ENCODE data around the gene PSMC3IP.
"Not testable (repeated sequence)": the region's sequence is repeated elsewhere in the genome, so short reads cannot be mapped to it uniquely, and the experiment has no call there.

Gene PSMC3IP

DNA sequence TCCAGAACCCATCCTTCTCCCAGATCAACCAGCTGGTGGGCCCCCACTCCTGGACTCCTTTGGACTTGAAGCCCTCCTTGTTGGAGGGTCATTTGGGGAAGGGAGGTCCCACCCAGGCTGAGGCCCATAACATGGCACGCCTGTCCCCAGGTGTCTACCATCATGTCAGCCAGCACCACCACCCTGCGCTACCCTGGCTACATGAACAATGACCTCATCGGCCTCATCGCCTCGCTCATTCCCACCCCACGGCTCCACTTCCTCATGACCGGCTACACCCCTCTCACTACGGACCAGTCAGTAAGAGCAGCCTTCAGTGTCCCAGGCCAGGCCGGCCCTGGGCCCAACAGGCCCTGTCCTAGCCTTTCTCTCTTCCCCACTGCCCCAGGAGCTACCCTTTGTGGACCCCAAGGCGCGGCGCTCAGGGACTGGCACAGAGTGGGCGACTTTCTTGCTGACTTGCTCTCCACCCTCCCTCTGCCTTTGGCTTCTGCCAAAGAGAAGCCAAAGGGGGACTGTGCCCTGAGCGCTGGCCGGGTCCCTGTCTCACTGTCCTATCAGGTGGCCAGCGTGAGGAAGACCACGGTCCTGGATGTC is 36.3 kb upstream of the PSMC3IP start:
- TF ChIP-seq, protein P1, sequence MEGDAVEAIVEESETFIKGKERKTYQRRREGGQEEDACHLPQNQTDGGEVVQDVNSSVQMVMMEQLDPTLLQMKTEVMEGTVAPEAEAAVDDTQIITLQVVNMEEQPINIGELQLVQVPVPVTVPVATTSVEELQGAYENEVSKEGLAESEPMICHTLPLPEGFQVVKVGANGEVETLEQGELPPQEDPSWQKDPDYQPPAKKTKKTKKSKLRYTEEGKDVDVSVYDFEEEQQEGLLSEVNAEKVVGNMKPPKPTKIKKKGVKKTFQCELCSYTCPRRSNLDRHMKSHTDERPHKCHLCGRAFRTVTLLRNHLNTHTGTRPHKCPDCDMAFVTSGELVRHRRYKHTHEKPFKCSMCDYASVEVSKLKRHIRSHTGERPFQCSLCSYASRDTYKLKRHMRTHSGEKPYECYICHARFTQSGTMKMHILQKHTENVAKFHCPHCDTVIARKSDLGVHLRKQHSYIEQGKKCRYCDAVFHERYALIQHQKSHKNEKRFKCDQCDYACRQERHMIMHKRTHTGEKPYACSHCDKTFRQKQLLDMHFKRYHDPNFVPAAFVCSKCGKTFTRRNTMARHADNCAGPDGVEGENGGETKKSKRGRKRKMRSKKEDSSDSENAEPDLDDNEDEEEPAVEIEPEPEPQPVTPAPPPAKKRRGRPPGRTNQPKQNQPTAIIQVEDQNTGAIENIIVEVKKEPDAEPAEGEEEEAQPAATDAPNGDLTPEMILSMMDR (IDR thresholded peaks at IDR 0.05; ENCODE audit: borderline replicate concordance, control extremely low read depth, extremely low read depth, insufficient read depth, missing control alignments) = no peak
- in situ Hi-C loops (cut with MboI; ENCODE audit: low sequenced_read_pairs, unreplicated experiment) = no loop called here
- no peak for DNase-seq (ENCODE audit: low spot score)

DNA sequence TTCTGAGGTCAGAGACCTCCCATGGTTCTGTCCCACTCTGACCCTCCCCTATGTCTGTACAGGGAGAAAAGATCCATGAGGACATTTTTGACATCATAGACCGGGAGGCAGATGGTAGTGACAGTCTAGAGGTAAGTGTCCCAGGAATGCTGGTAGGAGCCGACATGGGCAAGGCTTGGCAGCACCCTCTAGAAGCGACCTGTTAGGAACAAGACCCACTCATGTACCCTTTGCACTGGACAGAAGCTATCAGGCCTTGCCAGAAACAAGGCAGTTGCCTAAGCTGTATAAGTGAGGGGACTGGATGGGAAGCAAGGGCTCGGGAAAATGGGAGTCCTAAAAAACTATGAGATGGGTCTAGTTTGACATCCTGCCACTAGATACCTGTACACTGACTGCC is 34.5 kb upstream of the PSMC3IP start:
- in situ Hi-C loops (cut with MboI; ENCODE audit: low sequenced_read_pairs, unreplicated experiment) = no loop called here
- TF ChIP-seq, protein P1 (IDR thresholded peaks at IDR 0.05; ENCODE audit: borderline replicate concordance, control extremely low read depth, extremely low read depth, insufficient read depth, missing control alignments) = no peak
- no peak for DNase-seq (ENCODE audit: low spot score)

DNA sequence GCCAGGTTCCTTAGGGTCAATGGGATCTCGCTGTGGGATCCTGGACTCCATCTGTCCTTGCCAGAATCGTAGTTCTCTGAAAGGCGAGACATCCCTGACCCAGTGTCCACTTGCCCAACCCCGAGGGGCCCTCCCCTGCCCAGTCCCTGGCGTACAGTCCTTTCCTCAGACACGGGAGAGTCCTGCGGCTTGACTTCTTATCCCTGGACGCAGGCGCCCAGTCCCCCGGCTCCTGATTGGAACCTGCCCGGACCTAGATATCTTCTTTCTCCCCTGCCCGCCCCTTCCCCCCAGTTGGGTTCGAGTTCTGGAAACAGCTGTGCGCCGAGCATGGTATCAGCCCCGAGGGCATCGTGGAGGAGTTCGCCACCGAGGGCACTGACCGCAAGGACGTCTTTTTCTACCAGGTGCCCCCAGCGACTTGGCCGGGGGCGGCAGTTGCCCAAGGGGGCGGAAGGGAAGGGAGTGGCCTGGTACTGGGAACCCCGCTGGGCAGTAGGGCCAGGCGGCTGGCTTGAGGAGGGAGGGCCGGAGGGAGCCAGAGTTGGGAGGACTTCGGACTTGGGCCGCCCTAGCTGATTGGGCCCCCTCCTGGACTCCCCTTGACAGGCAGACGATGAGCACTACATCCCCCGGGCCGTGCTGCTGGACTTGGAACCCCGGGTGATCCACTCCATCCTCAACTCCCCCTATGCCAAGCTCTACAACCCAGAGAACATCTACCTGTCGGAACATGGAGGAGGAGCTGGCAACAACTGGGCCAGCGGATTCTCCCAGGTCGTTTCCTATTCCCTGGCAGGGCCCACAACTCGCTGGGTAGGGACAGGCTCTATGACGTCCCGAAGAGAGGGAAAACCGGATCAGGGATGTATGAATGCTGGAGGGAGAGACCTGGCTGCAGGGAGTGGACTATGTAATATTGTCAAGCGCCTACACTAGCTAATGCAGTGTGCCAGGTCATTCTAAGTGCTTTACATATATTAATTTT is 32.6 kb upstream of the PSMC3IP start:
- in situ Hi-C loops (cut with MboI; ENCODE audit: low sequenced_read_pairs, unreplicated experiment); DNase-seq (ENCODE audit: low spot score): not testable (repeated sequence)

DNA sequence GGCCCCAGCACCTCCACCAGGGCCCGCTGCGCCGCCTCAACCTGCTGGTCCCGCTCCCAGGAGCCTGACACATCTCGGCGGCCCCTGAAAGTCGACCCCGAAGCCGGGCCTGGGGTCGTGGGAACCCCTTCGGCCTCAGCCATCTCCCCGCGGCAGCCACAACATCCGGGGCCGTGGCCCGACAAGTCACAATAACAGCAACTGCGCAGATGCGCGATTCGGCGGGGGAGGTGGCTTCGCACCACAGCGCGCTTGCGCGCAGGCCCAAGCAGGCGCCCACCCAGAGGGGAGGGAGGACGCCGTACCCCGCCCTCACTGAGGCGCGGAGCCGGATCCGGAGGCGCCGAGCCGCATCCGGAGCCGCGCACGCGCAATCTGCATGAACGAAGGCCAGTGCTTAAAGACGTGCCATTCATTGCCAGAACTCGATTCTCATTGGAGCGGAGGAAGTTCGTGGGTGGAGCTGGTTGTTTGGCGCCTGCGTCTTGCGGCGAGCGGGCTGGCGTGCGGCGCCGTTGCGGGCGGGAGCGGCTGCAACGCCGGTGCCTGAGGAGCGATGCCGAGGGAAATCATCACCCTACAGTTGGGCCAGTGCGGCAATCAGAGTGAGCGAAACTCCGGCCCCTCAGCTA is 31.8 kb upstream of the PSMC3IP start, which contains the start of the genes RETREG3 and TUBG1:
RETREG3 (minus strand) TSS at position 193 of the 632 bp plus-strand sequence; CDS start at position 143, 50 bp downstream.
TUBG1 (plus strand) TSS at position 502 of the 632 bp plus-strand sequence; CDS start at position 557, 55 bp downstream.
- in situ Hi-C loops (cut with MboI; ENCODE audit: low sequenced_read_pairs, unreplicated experiment) = no loop called here
- DNase-seq (ENCODE audit: low spot score) = peak; percentile 100
- TF ChIP-seq, protein P1 (IDR thresholded peaks at IDR 0.05; ENCODE audit: borderline replicate concordance, control extremely low read depth, extremely low read depth, insufficient read depth, missing control alignments) = no peak

DNA sequence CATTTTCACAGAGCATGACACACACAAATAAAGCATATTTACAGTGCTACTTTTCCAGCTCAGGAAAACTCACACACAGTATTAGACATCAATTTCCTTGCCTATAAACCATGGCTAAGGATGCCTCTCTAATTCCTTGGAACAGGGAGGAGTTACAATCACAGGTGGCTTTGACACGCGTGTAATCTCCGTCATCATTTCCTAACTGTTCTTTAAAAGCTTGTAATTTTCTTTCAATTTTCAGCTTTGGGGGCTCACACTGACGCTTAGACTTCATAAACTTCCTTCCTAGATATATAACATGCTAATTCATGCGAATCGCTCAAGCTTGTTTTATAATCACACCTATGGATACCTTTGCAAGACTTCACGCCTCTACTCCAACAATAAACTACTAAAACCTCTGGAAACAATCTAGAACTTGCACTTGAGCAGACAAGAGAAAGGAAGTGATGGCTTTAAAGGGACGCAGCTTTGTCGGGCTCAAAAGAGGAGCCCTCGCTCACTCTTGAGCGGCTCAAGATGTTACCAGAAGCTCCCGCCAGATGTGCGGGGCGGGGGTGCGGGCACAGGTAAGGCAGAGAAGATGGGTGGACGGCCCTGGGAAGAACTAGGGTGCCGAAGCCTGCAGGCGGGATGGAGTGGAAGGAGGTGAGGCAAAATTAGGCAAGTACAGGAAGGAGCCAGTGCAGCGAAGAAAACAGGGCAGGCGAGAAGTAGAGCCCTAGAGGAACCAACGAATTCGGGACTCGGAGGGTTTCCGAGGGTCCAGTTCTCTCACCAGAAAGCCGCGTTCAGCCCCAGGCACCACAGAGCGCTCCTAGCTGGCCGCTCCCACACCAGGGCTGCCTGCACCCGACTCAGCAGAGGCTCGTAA is 31.0 kb upstream of the PSMC3IP start:
- no peak for DNase-seq (ENCODE audit: low spot score)
- in situ Hi-C loops (cut with MboI; ENCODE audit: low sequenced_read_pairs, unreplicated experiment) = no loop called here
- TF ChIP-seq, protein P1 (IDR thresholded peaks at IDR 0.05; ENCODE audit: borderline replicate concordance, control extremely low read depth, extremely low read depth, insufficient read depth, missing control alignments) = no peak

DNA sequence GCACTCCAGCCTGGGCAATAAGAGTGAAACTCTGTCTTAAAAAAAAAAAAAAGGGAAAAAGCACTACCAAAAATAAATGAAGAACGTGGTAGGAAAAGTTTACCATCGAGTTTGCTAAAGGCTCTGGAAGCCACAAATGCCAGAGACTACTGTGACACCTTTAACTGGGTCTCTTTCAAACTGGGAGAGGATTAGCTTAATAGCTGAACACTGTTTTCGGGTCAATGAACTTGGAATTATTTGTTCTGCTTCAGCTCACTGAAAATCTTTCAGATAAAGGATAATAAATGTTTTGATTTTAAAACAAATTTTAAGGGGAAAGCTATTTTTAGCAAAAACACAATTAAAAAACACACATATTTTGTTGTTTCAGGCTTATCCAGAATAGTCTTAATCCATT is 30.2 kb upstream of the PSMC3IP start:
- no peak for DNase-seq (ENCODE audit: low spot score)
- in situ Hi-C loops (cut with MboI; ENCODE audit: low sequenced_read_pairs, unreplicated experiment) = no loop called here
- TF ChIP-seq, protein P1 (IDR thresholded peaks at IDR 0.05; ENCODE audit: borderline replicate concordance, control extremely low read depth, extremely low read depth, insufficient read depth, missing control alignments) = no peak
